Effector memory CD8-positive, alpha-beta T cell (primary cell): Measurements from ENCODE around the gene PTPRT.

Experiments used
- ATAC-seq: fragments of 150-1000 bp; cut with Tn5 transposase; replicated peaks from 2 replicates; pipeline ENCODE4 v1.10.0; 2021; ENCODE audit warnings: mild to moderate bottlenecking, moderate library complexity
- DNase-seq, 3 experiments: peaks; one replicate each; pipeline ENCODE4 v3.0.0; 2021
- H3K27ac Mint-ChIP-seq, 2 donors: one replicate each; pipeline ENCODE4 v1.8.0; 2022; ENCODE audit warnings: mild to moderate bottlenecking in 2 of 2, mixed read lengths in 2 of 2, moderate library complexity in 2 of 2
- H3K27me3 Mint-ChIP-seq, 2 donors: one replicate each; pipeline ENCODE4 v1.8.0; 2022; ENCODE audit warnings: mixed read lengths in 2 of 2
- H3K36me3 Mint-ChIP-seq: one replicate; pipeline ENCODE4 v1.8.0; 2022; ENCODE audit warnings: mild to moderate bottlenecking, moderate library complexity, mixed read lengths; ENCODE audit not compliant: insufficient read depth
- H3K4me1 Mint-ChIP-seq, 2 donors: one replicate each; pipeline ENCODE4 v1.8.0; 2022; ENCODE audit warnings: low read depth in 2 of 2, mixed read lengths in 2 of 2
- H3K4me3 Mint-ChIP-seq, 2 donors: one replicate each; pipeline ENCODE4 v1.8.0; 2022; ENCODE audit warnings: mild to moderate bottlenecking in 2 of 2, mixed read lengths in 2 of 2, moderate library complexity in 2 of 2
- H3K9me3 Mint-ChIP-seq, 2 donors: one replicate each; pipeline ENCODE4 v1.8.0; 2022; ENCODE audit warnings: mixed read lengths in 2 of 2

Gene PTPRT

DNA sequence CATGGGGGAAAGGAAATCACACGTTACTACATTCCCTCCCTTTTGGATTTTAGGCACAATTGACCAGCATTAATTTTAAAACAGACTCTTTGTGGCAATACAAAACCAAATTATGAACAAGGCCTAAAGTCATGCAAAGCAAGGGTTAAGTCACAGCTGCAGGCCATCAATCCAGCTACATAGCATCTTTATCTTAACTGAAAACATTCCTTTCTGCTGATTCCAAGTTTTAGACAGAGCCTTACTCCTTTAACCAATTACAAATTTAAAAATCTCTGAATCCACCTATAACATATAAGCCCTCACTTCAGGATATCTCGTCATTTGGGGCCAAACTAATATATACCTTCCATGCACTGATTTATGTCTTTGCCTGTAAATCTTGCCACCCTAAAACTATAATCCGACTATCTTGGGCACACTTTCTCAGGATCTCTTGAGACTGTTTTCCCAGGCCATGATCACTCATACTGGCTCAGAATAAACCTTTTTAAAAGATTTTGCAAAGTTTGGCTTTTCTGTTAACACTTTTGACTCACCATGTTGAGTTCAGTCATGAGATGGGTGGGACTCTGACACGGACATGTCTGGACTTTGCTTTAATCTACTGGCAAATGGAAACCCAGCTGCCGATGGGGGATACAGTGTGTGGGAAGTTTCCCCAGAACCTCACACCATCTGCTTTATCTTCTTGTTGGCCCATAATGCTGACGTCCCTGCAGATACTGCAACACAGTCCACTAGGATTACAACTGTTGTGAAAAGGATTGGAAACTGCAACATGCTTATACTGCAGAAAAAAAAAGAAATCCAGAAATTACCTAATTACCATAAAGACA lies 757.0 kb downstream of the PTPRT start:
- ATAC-seq (no peak), DNase-seq (no peak)
- H3K27me3 Mint-ChIP-seq: no peaks in the 10 kb centered on the region
- no peaks in the 10 kb centered on the region for H3K4me1 Mint-ChIP-seq
- peaks cover 11 to 28% of the 10 kb centered on the region in 2 donors for H3K9me3 Mint-ChIP-seq
- H3K27ac Mint-ChIP-seq: no peak overlapping the region
- no peaks in the 10 kb centered on the region for H3K36me3 Mint-ChIP-seq
- H3K4me3 Mint-ChIP-seq: no peak overlapping the region

DNA sequence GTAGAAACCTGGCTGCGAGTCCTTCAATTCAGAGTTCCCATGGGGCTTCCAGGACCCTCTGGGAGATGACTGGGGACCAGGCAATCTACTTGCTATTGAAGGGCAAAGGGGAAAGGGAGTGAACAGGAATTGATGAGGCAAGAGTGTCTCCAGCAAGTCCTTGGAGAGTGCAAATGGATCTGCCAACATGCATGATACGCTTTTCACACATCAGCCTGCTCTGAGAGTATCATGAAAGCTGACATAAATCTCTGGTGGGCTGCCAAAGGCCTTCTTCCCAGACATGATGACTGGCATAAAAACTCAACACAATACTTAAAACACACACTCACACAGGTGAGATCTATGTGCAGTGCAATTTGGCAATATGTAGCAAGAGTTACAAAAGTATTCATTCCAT lies 759.1 kb downstream of the PTPRT start:
- no peak for DNase-seq
- Mint-ChIP-seq H3K9me3 (peaks cover 14 to 42% of the 10 kb centered on the region in 2 donors), H3K4me1 (no peaks in the 10 kb centered on the region), H3K27ac (no peak overlapping the region), H3K27me3 (no peaks in the 10 kb centered on the region), H3K4me3 (no peak overlapping the region), H3K36me3 (no peaks in the 10 kb centered on the region)
- no peak for ATAC-seq

DNA sequence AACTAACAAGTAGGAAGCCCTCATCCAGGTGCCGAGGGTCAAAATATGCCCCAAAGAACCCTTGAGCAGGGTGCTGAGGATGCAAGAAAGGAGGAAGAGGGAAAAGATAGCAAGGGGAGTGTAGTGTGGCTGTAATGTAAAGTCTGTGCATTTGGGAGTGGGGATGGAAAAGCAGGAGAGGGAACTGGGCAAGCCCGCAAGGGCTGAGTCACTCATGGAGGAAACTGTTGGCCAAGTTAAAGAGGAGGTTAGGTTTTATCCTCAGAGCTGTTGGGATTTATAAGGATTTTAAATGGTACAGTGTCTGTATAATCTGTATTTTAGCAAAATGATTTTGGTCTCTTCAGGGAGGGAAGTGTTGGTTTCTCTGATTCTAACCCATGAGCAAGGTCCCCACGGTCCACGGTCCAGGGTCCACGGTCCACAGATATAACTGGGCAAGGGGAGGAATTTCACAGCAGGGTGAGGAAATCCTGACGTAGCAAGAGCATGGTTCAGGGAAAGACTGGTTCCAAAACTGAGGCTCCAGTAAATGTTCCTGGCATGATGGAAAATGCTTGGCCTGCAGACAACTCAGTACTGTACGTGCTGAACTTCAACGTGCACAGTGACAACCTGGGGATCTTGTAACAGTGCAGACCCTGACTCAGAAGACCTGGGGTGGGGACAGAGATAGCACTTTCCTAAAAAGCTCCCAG lies 759.8 kb downstream of the PTPRT start:
- DNase-seq (no peak), ATAC-seq (no peak)
- Mint-ChIP-seq H3K4me1 (no peaks in the 10 kb centered on the region), H3K9me3 (peaks cover 15 to 42% of the 10 kb centered on the region in 2 donors), H3K27ac (no peak overlapping the region), H3K27me3 (no peaks in the 10 kb centered on the region), H3K36me3 (no peaks in the 10 kb centered on the region), H3K4me3 (no peak overlapping the region)

DNA sequence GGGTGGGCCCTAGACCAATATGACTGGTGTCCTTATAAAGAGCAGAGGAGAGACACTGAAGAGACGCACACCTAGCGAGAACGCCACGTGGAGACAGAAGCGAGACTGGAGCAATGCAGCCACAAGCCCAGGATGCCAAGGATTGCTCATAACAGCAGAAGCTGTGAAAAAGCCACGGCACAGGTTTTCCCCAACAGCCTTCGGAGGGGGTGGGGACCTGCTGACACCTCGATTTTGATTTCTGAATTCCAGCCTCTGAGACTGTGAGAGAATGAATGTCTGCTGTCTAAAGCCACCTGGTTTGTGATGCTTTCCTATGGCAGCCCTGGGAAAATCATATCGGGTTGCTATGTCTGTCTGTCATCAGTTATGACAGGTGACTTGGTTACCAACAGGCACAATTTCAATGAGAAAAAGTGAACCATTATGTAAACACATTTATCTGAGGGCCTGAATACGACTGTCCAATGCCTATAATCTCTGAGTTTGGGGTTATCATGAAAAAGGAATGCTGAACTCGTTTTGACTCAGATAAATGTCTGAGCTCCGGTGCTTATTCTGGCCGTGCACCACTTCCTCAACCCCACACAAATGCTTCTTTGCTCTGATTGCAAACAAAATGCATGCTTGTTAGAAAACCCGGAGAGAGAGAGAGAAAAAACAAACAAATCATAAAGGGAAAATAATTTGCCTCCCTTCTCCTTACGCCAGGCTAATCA lies 769.7 kb downstream of the PTPRT start:
- no peak for ATAC-seq
- Mint-ChIP-seq H3K9me3 (peaks cover under 1 to 5% of the 10 kb centered on the region in 2 donors), H3K27me3 (no peaks in the 10 kb centered on the region), H3K4me1 (no peaks in the 10 kb centered on the region), H3K4me3 (no peak overlapping the region), H3K36me3 (no peaks in the 10 kb centered on the region), H3K27ac (no peak overlapping the region)
- DNase-seq: no peak

DNA sequence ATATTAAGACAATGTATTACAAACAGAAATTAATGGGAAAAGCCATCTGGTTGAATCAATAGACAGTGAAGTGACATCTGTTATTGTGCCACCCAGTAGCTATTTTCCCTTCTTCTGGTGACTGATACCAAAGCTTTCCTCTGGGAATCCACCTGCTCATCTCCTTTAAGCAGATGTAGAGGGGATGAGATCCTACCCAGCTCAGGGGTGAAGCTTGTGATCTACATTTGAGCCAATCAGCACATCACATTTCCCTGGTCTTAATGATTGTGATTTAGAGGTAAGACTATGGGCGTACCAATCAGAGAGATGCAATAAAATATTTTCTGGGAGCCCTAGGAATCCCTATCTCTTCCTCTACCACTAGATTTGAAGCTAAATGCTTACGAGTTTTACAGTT lies 782.9 kb downstream of the PTPRT start:
- Mint-ChIP-seq H3K27me3 (no peaks in the 10 kb centered on the region), H3K4me3 (no peak overlapping the region), H3K4me1 (no peaks in the 10 kb centered on the region)

DNA sequence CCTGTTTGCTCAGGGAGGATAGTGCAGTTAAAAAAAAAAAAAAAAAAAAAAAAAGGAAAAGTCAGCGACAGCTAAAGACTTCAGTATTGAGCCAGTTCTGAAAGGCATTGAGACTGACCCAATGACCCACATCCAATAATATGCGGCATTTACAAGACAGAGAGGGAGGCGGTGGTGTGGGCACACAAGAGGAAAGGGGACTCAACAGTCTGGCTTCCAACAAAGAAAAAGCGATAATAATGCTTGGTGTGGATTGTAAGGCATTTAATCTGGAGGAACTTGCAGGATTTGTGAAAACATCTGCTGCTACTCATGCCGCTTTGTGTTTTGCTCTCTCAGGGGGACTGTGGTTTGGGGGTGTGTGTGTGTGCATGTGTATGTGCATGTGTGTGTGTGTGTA lies 787.3 kb downstream of the PTPRT start:
- no peak for DNase-seq
- H3K4me1 Mint-ChIP-seq: no peaks in the 10 kb centered on the region
- no peak overlapping the region for H3K4me3 Mint-ChIP-seq
- H3K27me3 Mint-ChIP-seq: no peaks in the 10 kb centered on the region
- no peak overlapping the region for H3K27ac Mint-ChIP-seq
- H3K36me3 Mint-ChIP-seq: no peaks in the 10 kb centered on the region
- ATAC-seq: no peak
- H3K9me3 Mint-ChIP-seq: peaks cover 7 to 16% of the 10 kb centered on the region in 2 donors

More for the DNA sequence above, 782.9 kb downstream of the PTPRT start:
- Mint-ChIP-seq H3K27ac (no peak overlapping the region), H3K36me3 (no peaks in the 10 kb centered on the region), H3K9me3 (peaks cover 1 to 7% of the 10 kb centered on the region in 2 donors)
- no peak for ATAC-seq
- DNase-seq: no peak

DNA sequence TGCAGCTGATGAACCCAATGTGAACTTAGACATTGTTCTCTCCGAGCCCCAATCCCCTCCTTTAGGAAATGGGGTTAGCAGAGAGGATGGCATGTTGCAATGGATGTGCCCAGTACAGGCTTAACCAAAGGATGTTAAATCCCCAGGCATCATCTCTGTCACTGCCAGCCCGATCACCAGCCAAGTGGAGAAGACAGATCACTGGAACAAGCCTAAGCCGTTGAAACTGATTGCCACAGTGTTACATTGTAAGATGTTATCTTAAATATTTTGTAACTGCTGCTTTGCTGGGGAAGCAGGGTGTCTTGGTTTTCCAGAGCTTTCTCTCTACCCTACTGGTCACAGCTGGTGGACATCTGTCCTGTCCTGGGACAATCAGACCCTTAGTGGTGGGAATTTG lies 788.1 kb downstream of the PTPRT start:
- Mint-ChIP-seq H3K36me3 (no peaks in the 10 kb centered on the region), H3K4me3 (no peak overlapping the region), H3K4me1 (no peaks in the 10 kb centered on the region), H3K27me3 (no peaks in the 10 kb centered on the region), H3K9me3 (peaks cover 7 to 16% of the 10 kb centered on the region in 2 donors), H3K27ac (no peak overlapping the region)
- no peak for DNase-seq
- no peak for ATAC-seq

DNA sequence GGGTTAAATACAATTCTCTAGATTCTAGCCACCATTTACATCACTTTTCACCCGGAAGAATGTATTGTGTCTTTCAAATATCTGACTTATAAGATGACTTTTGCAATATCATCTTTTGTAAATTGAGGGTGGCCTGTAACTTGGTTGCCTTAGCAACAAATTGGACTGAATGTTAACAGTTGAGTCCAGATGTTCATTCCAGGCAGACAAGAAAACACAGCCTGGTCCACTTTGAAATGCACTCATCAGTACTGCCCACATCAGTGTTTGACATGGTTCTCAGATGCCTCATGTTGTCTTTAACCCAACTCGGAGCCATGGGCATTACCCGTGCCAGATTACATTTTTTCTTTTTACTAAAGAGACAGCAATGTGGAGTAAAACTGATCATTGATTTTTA lies 789.9 kb downstream of the PTPRT start:
- H3K36me3 Mint-ChIP-seq: no peaks in the 10 kb centered on the region
- ATAC-seq: no peak

DNA sequence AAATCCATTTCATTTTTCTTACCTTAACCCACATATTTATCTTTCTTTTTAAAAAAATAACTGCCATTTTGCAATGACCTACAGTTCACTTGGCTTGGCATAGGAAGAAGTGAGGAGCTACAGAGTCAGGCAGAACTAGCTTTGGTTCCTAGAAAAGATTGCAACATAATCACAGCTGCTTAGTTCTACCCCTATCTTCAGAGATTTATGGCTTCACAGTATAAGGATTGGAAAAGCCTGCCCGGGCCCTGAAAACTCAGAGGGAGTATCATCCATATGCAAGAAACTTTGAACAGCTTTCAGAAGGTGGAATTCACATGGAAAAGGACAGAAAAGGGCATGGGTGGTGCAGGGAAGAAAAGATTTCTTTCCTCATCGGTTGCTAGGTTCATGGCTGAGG lies 797.3 kb downstream of the PTPRT start:
- Mint-ChIP-seq H3K27me3 (no peaks in the 10 kb centered on the region), H3K9me3 (peaks cover 0 to 14% of the 10 kb centered on the region in 2 donors), H3K27ac (no peak overlapping the region), H3K36me3 (no peaks in the 10 kb centered on the region), H3K4me1 (no peaks in the 10 kb centered on the region), H3K4me3 (no peak overlapping the region)
- no peak for DNase-seq
- no peak for ATAC-seq

More for the DNA sequence above, 789.9 kb downstream of the PTPRT start:
- H3K4me3 Mint-ChIP-seq: no peak overlapping the region
- peaks cover 7 to 16% of the 10 kb centered on the region in 2 donors for H3K9me3 Mint-ChIP-seq
- DNase-seq: no peak
- no peaks in the 10 kb centered on the region for H3K4me1 Mint-ChIP-seq
- no peaks in the 10 kb centered on the region for H3K27me3 Mint-ChIP-seq
- no peak overlapping the region for H3K27ac Mint-ChIP-seq

DNA sequence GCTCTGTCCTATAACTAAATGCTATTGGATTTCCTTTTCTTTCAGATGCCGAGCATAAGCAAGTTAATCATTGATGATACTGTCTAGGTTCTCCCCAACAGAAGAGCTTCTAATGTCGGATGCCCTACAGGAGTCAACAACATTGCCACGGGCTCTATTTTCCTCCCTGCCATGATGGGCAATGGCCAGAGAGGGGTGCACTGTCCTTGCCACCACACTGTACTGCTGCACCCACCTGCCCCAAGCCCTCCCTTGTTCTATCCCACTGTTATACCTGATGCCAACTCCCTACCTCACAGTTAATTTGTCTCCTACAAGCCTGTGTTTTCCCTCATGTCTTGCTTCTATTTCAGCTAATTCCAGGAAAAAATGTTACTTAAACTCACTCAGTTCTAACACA lies 797.9 kb downstream of the PTPRT start:
- DNase-seq: no peak
- ATAC-seq: no peak

DNA sequence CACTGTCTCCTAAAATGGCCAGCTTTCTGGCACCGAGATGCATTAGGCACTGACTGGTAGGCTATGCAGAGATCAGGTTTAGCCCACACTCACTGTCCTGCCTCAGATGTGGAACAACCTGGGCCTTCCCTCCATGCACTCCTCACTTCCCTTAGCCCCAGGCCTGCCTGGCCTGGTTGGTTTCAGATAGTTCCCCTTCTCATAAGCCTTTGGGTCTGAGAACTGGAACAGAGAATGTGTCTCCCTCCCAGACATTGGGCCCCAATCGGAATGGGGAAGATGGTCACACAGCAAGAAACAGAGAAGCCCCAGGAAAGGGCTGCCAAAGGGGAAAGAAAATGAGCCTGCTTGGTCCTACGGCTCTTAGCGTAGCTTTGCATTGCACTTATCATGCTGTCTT lies 809.4 kb downstream of the PTPRT start:
- ATAC-seq (no peak), DNase-seq (no peak)
- H3K4me1 Mint-ChIP-seq: no peaks in the 10 kb centered on the region
- no peak overlapping the region for H3K4me3 Mint-ChIP-seq
- no peaks in the 10 kb centered on the region for H3K27me3 Mint-ChIP-seq
- peaks cover 6 to 16% of the 10 kb centered on the region in 2 donors for H3K9me3 Mint-ChIP-seq
- no peak overlapping the region for H3K27ac Mint-ChIP-seq
- H3K36me3 Mint-ChIP-seq: no peaks in the 10 kb centered on the region

More for the DNA sequence above, 797.9 kb downstream of the PTPRT start:
- H3K4me1 Mint-ChIP-seq: no peaks in the 10 kb centered on the region
- peaks cover 0 to 14% of the 10 kb centered on the region in 2 donors for H3K9me3 Mint-ChIP-seq
- no peak overlapping the region for H3K27ac Mint-ChIP-seq
- no peaks in the 10 kb centered on the region for H3K27me3 Mint-ChIP-seq
- H3K4me3 Mint-ChIP-seq: no peak overlapping the region
- no peaks in the 10 kb centered on the region for H3K36me3 Mint-ChIP-seq

DNA sequence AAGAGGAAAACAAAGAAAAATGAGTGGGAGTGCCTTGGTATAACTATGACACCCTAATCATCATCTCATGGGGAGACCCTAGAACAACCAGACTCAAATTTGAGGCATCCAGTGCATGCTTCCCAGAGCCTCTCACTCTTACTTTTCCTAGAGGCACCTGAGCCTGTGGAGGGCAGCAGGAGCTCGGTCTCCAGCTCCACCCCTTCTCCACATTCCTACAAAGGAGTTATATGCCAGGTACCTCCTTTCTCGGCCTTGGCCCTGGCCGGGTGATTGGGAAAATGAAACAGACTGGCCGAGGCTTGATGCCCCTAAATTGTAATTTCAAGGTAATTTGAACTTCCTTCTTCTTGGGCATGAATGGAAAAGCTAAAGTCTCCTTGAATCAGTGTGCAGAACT lies 810.3 kb downstream of the PTPRT start:
- Mint-ChIP-seq H3K27me3 (no peaks in the 10 kb centered on the region), H3K4me1 (no peaks in the 10 kb centered on the region), H3K9me3 (peaks cover 6 to 16% of the 10 kb centered on the region in 2 donors), H3K36me3 (no peaks in the 10 kb centered on the region), H3K27ac (no peak overlapping the region), H3K4me3 (no peak overlapping the region)
- ATAC-seq (no peak), DNase-seq (no peak)

DNA sequence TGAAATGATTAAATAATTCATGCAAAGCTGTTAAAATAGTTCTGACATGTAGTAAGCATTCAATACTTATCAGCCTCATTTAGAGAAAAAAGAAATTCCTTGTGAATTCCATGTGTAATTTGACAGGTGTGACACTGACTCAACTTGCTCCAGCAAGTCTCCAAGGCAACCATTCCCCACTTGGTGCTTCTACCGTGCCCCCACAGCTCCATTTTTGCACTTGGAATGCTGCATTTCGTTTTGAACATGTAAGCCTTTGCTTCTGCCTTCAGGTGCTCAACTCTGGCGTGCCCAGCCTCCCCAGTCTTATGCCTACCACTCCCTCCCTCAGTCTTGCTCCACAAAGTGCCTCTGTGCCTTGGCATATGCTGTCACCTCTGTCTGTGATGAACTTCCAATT lies 810.9 kb downstream of the PTPRT start:
- DNase-seq: no peak
- Mint-ChIP-seq H3K36me3 (no peaks in the 10 kb centered on the region), H3K27ac (no peak overlapping the region), H3K9me3 (peaks cover 4 to 13% of the 10 kb centered on the region in 2 donors), H3K4me3 (no peak overlapping the region), H3K27me3 (no peaks in the 10 kb centered on the region), H3K4me1 (no peaks in the 10 kb centered on the region)
- no peak for ATAC-seq
